GM21528 (cell line): ENCODE measurements around the gene EPHA5.

ENCODE experiments used
- ATAC-seq: cut with Tn5 transposase; IDR thresholded peaks from one replicate; pipeline ENCODE4 v1.9.1; 2021; ENCODE audit warnings: mild to moderate bottlenecking, moderate library complexity; ENCODE audit not compliant: unreplicated experiment, low FRiP score

Gene EPHA5

DNA sequence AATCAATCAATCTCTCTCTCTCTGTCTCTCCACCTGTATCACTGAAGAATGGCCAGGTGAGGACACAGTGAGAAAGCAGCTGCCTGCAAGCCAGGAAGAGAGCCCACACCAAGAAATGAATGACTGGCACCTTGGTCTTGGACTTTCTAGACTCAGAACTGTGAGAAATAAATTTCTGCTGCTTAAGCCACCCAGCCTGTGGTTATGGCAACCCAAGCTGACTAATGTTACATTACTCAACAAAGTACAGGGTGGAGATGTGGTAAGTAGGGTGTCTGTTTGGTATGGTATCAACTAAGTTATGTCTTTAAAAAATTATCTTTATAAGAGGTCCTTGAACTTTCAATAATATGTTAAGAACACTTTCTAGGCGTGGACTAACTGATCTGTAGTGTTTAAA lies 159.3 kb downstream of the EPHA5 start:
- ATAC-seq = no peak

DNA sequence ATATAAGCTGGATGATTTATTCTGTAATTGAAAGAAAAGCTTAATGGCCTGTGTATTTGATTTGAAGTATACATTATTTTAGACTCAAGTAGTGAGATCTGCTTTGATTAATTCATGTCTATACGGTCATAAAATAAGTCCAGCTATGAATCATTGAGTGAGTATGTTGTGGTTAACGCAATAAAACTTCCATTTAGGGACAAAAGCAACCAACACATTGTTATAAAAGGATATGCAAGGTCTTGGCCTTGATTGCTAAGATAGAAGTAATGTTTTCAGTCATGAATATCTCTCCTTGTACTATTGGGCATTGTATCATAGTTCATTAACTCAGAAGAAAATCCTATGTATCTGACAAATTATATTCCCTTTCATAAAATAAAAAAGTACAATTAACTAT lies 162.1 kb downstream of the EPHA5 start:
- no peak for ATAC-seq

GRCh38 chr4:65502131-65502701 lies 168.1 kb downstream of the EPHA5 start:
- no peak for ATAC-seq

DNA sequence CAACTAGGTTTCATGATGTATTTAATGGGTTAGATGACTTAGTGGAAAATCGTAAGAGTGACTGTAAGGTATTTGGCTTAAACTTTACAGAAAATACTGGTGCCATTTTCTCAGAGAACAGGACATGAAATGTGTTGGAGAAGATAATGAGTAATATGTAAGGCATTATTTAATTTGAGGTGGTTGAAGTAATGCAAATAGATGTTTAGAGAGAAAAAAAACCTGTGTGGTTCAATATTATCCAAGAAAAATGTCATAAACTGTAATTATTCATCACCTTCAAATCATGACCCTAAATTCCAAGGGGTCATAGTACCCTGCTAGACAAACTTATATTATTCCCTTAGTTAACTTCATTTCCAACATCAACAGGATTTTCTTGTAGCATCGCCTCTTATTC lies 171.7 kb downstream of the EPHA5 start:
- no peak for ATAC-seq

- no peak for ATAC-seq
Measured at GRCh38 chr4:65495439-65495838, 174.8 kb downstream of the EPHA5 start.

- no peak for ATAC-seq
Measured at GRCh38 chr4:65482410-65482809, 187.9 kb downstream of the EPHA5 start.

DNA sequence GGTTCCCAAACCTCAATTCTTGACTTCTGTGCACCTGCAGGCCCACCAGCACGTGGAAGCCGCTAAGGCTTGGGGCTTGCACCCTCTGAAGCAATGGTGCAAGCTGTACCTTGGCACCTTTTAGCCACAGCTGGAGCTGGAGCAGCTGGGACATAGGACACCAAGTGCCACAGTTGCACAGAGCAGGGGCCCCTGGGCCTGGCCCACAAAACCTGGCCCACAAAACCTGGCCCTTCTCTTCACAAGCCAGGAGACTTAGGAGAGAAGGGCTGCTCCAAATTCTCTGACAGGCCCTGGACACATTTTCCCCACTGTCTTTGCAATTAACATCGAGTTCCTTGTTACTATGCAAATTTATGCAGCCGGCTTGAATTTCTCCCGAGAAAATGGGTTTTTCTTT lies 197.8 kb downstream of the EPHA5 start:
- no peak for ATAC-seq

- no peak for ATAC-seq
Measured at GRCh38 chr4:65467068-65467680, 203.1 kb downstream of the EPHA5 start.

GRCh38 chr4:65461781-65462180 lies 208.5 kb downstream of the EPHA5 start:
- ATAC-seq = no peak

DNA sequence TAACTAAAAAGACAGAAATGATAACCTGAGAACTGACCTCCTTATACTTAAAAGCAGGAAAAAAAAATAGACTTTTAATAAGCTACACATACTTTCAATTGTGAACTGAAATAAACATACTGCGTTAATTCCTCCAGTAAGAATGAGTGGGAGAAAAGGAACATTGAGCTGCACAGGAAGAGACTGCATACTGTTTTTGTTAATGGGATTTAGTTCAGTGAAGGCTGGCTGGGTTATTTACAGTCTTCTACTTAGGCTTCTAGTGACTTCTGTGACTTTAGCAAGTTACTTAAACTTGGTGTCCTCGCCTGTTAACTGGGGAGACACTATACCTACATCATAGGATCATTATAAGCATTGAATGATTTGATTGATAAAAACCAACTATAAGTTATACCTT lies 213.3 kb downstream of the EPHA5 start:
- ATAC-seq = no peak

DNA sequence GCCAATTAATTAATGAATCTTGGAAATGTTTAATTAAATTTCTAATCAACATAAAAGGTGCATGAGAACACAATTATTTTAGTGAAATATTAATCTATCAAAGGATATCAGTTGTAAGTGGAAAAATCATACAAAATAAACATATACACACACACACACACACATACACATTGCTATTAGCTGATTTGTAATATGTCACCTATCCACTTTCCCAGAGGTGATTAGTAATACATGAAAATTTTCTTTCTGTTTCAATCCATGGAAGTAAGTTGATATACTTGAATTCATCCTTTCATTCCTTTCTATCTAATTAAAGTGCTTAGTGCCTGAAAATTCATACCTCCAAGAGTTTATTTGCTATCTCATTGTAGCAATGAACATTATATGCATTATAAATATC lies 213.7 kb downstream of the EPHA5 start:
- no peak for ATAC-seq

DNA sequence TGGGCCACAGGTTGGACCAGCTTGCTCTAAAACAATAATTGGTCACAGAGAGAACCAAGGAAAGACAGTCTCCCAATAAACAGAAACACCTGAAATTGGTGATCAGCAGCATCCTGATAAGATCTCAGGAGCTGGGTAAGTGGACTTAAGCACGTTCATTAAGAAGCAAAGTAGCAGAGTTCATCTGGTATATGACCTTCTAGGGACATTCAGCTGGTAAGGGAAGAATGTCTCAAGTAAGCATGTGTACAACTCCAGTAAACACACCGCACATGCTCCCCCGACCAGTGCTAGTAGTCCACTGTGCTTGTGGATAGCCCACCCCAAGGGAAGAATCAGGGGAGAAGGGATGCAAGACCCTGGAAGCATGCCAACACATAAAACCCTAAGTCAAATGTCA lies 216.9 kb downstream of the EPHA5 start:
- ATAC-seq = no peak

DNA sequence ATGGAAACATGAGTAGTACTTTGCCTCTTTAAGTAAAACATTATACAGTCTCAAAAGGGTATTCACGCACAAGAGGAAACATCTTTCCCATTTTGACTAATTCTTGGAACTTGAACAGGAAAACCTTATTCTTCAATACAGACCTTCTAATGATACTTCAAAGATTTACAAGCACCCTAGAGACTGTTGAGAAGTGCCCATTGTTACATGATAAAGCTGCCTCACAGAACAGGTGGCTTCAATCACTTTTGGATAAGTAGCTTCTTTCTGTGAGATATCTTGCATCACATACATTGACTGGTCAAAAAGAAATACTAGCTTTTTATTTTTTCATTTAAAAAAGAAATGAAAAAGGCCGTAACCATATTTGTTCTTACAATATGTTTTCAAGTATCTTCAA lies 219.4 kb downstream of the EPHA5 start:
- ATAC-seq = no peak

- ATAC-seq = no peak
Measured at GRCh38 chr4:65437102-65437501, 233.2 kb downstream of the EPHA5 start.

- no peak for ATAC-seq
Measured at GRCh38 chr4:65422109-65422508, 248.2 kb downstream of the EPHA5 start.

- no peak for ATAC-seq
Measured at GRCh38 chr4:65420036-65420435, 250.3 kb downstream of the EPHA5 start.

DNA sequence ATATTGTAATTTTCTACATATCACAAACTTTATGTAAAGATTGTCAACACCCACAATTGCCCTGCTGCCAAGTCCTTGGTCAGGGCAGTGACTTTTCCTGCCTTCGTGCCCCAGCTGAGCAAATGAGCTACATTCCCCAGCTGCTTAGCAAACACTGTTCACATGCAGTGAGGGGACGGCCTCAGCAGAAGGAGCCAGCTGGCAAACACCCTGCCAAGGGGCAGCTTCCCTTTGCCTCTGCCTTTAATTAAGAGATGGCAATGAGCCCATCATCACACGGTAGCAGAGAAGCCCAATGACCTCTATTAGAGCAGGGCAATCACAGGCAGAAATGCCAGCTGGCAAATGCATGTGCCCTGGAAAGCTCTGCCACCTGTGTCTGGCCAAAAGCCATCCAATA lies 253.4 kb downstream of the EPHA5 start:
- ATAC-seq = no peak

GRCh38 chr4:65407483-65407882 lies 262.8 kb downstream of the EPHA5 start:
- ATAC-seq = no peak

DNA sequence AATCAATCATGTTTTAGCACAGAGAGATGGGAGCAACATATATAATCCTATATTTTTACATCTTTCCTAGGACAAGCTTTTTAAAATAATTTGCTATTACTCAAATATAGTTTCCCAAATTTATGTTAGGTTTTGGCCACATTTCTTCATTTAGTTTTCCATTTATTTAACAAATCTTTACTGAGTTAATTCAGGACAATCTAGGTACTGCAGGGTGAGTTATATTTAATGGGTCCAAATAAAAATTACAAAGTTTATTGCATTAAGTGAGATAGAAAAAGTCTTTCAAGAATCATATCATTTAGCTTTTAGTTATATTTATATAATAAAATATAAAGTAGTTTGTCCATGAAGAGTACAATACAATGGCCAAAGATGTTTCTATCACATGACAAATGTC lies 269.2 kb downstream of the EPHA5 start:
- no peak for ATAC-seq

GRCh38 chr4:65399084-65399483 lies 271.2 kb downstream of the EPHA5 start:
- no peak for ATAC-seq

DNA sequence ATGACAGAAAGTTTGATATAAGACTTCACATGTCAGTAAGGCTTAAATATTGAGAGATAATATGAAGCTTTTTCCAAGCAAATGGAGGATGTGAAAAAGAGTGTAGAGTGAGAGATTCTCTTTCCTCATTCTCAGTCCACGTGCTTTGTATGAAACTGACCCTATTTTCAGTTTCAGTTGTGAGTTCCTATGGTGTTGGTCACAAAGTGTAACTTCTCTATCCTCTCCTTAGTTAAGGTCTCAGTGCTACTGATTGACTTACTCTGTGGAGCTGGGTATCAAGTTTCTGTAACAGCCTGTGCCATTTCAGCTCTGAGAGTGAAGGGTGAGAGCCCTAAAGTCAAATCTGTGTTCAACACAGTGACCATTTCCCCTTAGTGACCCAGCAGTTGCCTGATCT lies 277.2 kb downstream of the EPHA5 start:
- no peak for ATAC-seq

DNA sequence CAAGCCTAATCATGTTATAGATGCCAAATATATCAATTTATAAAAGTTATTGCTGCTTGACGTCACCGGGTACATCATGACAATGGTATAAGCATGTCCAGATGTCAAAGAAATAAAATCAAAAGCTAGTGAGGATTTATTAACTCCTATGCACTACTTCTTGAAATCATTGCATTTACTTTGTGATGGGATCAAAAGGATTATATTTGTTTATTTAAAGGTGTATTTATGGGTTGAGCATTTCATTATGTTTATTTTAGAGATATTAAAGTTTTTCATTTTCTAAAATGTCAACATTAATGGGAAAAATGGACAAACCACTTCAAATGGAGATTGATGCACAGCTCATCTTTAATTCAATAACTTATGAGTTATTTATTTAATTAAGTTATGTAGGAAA lies 277.8 kb downstream of the EPHA5 start:
- ATAC-seq = no peak

DNA sequence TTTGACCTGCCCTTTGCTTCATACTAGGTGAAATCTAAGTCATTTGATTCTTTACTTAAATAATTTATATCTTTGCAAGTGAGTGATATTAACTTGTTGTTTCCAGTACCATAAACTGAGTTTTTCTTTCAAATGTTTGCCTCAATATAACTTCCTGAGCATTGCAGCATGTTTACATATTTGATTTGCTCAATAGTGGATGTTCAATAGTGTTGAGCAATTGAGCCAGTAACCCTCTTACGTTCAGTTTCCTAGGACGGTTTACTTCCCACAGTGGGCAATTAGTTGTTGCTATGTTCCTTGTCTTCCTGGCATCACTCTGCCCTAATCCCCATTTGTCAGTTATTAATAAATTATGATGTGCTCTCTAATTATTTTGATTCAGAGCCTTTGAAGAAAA lies 278.5 kb downstream of the EPHA5 start:
- no peak for ATAC-seq
